Stimulated activated CD8-positive, alpha-beta memory T cell treated with anti-CD3 and anti-CD28 coated beads, Interleukin-15, amount 100 ng/mL, for 48 hours (primary cell): ENCODE data around the gene RETREG1.
"Not testable (repeated sequence)": the region's sequence is repeated elsewhere in the genome, so short reads cannot be mapped to it uniquely, and the experiment has no call there.

Source experiments
- DNase-seq, 2 donors: peaks; one replicate each; pipeline ENCODE4 v3.0.0-alpha.2; 2020; ENCODE audit warnings: low read depth in 2 of 2

Gene RETREG1

GRCh38 chr5:16617274-16617968, 624 bp upstream of the RETREG1 start:
- DNase-seq = peak in 1 of 2 donors; percentile 21

- no peak for DNase-seq
Observed at GRCh38 chr5:16615741-16616535, 859 bp downstream of the RETREG1 start.

GRCh38 chr5:16612007-16612406, 4.8 kb downstream of the RETREG1 start:
- no peak for DNase-seq

- DNase-seq = not testable (repeated sequence)
Observed at GRCh38 chr5:16610896-16611295, 5.9 kb downstream of the RETREG1 start.

GRCh38 chr5:16609412-16609811, 7.4 kb downstream of the RETREG1 start:
- no peak for DNase-seq

GRCh38 chr5:16606628-16607027, 10.2 kb downstream of the RETREG1 start:
- DNase-seq = no peak

GRCh38 chr5:16603701-16604100, 13.1 kb downstream of the RETREG1 start:
- DNase-seq = no peak

GRCh38 chr5:16603295-16603694, 13.5 kb downstream of the RETREG1 start:
- no peak for DNase-seq

- no peak for DNase-seq
Observed at GRCh38 chr5:16602182-16602581, 14.6 kb downstream of the RETREG1 start.

- no peak for DNase-seq
Observed at GRCh38 chr5:16600946-16601345, 15.9 kb downstream of the RETREG1 start.

GRCh38 chr5:16600397-16600796, 16.4 kb downstream of the RETREG1 start:
- no peak for DNase-seq

GRCh38 chr5:16597946-16598694, 18.7 kb downstream of the RETREG1 start:
- DNase-seq = no peak

GRCh38 chr5:16596581-16596940, 20.2 kb downstream of the RETREG1 start:
- DNase-seq = no peak

- DNase-seq = no peak
Observed at GRCh38 chr5:16595881-16596580, 20.8 kb downstream of the RETREG1 start.

GRCh38 chr5:16593628-16594027, 23.2 kb downstream of the RETREG1 start:
- no peak for DNase-seq

GRCh38 chr5:16593013-16593412, 23.8 kb downstream of the RETREG1 start:
- DNase-seq = no peak

GRCh38 chr5:16592255-16592654, 24.5 kb downstream of the RETREG1 start:
- DNase-seq = no peak

GRCh38 chr5:16590685-16591084, 26.1 kb downstream of the RETREG1 start:
- no peak for DNase-seq

GRCh38 chr5:16589658-16590057, 27.1 kb downstream of the RETREG1 start:
- no peak for DNase-seq

- no peak for DNase-seq
Observed at GRCh38 chr5:16588434-16589214, 28.2 kb downstream of the RETREG1 start.

GRCh38 chr5:16586556-16586955, 30.2 kb downstream of the RETREG1 start:
- DNase-seq = no peak
